NB4 (cell line): ENCODE results near the gene SIM2.

Experiments
- DNase-seq: peaks from one replicate; pipeline ENCODE4 v3.0.0; 2010; ENCODE audit warnings: low read depth
- H3K4me3 ChIP-seq: one replicate; pipeline ENCODE4 v1.5.1; 2011; ENCODE audit warnings: mild to moderate bottlenecking, low read depth, low read length, moderate library complexity
- MYC ChIP-seq: IDR thresholded peaks from 2 replicates; pipeline ENCODE4 v1.6.1; 2011; ENCODE audit warnings: low read depth, low read length
- POLR2A ChIP-seq: IDR thresholded peaks from 2 replicates; pipeline ENCODE4 v1.6.1; 2011; ENCODE audit warnings: mild to moderate bottlenecking; ENCODE audit not compliant: insufficient read length; ENCODE audit errors: extremely low read depth
- TF ChIP-seq, protein P1 (sequence below): IDR thresholded peaks from 2 replicates; pipeline ENCODE4 v1.6.1; 2011; ENCODE audit warnings: low read depth, low read length
- TF ChIP-seq, protein P2 (sequence below): IDR thresholded peaks from one replicate; pipeline ENCODE4 v1.5.1; 2012; ENCODE audit warnings: low read depth, low read length

SIM2 gene

GRCh38 chr21:36713746-36714145 lies 14.8 kb downstream of the SIM2 start:
- no peak overlapping the region for H3K4me3 ChIP-seq
- TF ChIP-seq, protein P1, sequence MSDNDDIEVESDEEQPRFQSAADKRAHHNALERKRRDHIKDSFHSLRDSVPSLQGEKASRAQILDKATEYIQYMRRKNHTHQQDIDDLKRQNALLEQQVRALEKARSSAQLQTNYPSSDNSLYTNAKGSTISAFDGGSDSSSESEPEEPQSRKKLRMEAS: no peak
- TF ChIP-seq, protein P2, sequence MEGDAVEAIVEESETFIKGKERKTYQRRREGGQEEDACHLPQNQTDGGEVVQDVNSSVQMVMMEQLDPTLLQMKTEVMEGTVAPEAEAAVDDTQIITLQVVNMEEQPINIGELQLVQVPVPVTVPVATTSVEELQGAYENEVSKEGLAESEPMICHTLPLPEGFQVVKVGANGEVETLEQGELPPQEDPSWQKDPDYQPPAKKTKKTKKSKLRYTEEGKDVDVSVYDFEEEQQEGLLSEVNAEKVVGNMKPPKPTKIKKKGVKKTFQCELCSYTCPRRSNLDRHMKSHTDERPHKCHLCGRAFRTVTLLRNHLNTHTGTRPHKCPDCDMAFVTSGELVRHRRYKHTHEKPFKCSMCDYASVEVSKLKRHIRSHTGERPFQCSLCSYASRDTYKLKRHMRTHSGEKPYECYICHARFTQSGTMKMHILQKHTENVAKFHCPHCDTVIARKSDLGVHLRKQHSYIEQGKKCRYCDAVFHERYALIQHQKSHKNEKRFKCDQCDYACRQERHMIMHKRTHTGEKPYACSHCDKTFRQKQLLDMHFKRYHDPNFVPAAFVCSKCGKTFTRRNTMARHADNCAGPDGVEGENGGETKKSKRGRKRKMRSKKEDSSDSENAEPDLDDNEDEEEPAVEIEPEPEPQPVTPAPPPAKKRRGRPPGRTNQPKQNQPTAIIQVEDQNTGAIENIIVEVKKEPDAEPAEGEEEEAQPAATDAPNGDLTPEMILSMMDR: no peak
- TF ChIP-seq POLR2A: no peak
- TF ChIP-seq MYC: no peak
- DNase-seq: no peak

GRCh38 chr21:36716387-36716786 lies 17.5 kb downstream of the SIM2 start:
- no peak for DNase-seq
- H3K4me3 ChIP-seq: no peak overlapping the region
- TF ChIP-seq MYC (no peak), POLR2A (no peak)
- TF ChIP-seq, protein P1: no peak
- TF ChIP-seq, protein P2: no peak

DNA sequence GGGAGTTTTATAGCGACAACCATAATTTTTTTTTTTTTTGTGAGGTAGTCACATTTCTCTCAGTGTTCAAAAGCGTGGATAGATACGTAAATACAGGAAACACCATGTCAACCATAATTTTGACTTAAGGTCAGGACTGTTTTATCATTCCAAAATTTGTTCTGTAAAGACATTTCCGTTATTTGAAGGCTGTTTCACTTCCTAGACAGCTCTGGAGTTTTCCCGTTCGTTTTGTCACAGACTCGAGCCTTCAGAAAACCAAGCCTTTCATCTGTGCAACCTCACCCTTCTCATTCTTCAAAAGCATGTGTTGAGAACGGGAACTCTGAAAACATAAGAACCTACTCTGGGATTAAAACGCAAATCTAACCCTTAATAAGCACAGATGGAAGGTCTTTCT lies 17.9 kb downstream of the SIM2 start:
- no peak for DNase-seq
- TF ChIP-seq, protein P2: no peak
- TF ChIP-seq, protein P1: no peak
- no peak overlapping the region for H3K4me3 ChIP-seq

DNA sequence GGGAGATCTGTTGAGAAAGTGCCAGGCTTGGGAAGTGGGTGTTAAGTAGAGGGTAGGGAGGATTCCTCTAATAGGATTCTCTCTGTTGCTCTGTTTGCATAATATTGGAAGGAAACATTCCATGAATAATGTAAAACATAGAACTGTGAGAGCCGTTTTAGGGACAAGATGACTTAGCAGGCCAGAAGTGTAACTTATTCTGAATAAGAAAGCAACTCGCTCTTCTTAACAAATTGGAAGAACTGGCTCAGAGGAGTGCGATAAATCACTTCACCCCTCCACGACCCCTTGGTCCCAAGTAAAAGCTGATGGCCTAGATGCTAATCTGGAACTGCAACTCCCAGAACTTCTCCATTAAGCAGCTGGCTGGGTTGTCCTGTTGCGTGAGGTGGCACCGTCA lies 19.1 kb downstream of the SIM2 start:
- H3K4me3 ChIP-seq: no peak overlapping the region
- TF ChIP-seq MYC: no peak
- TF ChIP-seq POLR2A: no peak
- TF ChIP-seq, protein P1: no peak
- no peak for DNase-seq

DNA sequence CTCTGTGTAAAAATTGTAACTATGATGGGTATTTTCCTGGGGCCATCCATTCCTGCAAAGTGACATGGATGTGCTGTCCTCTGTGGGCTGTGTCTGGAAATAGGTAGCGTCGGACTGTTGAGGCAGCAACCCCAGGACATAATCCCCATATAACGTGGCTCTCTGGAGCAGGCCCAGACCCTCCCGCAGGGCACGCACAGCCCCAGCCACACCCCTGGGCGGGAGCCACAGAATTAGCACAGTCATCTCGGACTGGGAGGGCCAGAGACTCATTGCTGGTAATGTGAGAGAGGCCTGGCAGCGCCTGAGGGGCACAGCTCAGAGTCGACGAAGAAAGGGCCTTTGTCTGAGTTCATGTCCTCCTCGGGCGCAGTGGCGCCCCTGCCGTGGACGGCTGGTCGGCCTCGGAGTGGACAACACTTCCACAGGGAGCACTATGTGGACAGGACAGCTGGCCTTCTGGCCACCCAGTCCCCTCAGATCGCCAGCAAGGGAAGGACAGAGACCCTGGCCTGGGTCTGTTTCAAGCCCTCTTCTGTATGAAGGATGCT lies 20.1 kb downstream of the SIM2 start:
- no peak for DNase-seq
- TF ChIP-seq, protein P1: no peak
- no peak for TF ChIP-seq MYC
- TF ChIP-seq, protein P2: no peak
- TF ChIP-seq POLR2A: no peak
- no peak overlapping the region for H3K4me3 ChIP-seq

GRCh38 chr21:36719614-36720013 lies 20.7 kb downstream of the SIM2 start:
- no peak overlapping the region for H3K4me3 ChIP-seq
- TF ChIP-seq, protein P2: no peak
- TF ChIP-seq, protein P1: no peak
- no peak for TF ChIP-seq MYC
- no peak for TF ChIP-seq POLR2A
- DNase-seq: no peak
